IPS DF 6.9 (cell line): ENCODE measurements around the gene CEACAM16.
"Not testable (repeated sequence)": the region's sequence is repeated elsewhere in the genome, so short reads cannot be mapped to it uniquely, and the experiment has no call there.

Experiments
- DNase-seq: peaks from one replicate; pipeline ENCODE4 v3.0.0-alpha.2; 2013; ENCODE audit warnings: low read depth, low spot score
- H3K27ac ChIP-seq: one replicate; pipeline ENCODE4 v1.5.1; 2013; ENCODE audit warnings: low read length, control low read depth
- H3K27me3 ChIP-seq: 2 replicates; pipeline ENCODE4 v1.6.1; 2013; ENCODE audit warnings: mild to moderate bottlenecking, low read length; ENCODE audit not compliant: control insufficient read depth, insufficient read depth
- H3K36me3 ChIP-seq: 2 replicates; pipeline ENCODE4 v1.6.1; 2013; ENCODE audit warnings: low read length; ENCODE audit not compliant: control insufficient read depth, insufficient read depth
- H3K4me1 ChIP-seq: 2 replicates; pipeline ENCODE4 v1.6.1; 2013; ENCODE audit warnings: low read length; ENCODE audit not compliant: control insufficient read depth, insufficient read depth
- H3K4me3 ChIP-seq: 2 replicates; pipeline ENCODE4 v1.5.1; 2013; ENCODE audit warnings: mild to moderate bottlenecking, low read length
- H3K9me3 ChIP-seq: 2 replicates; pipeline ENCODE4 v1.6.1; 2013; ENCODE audit warnings: low read length, inconsistent platforms; ENCODE audit not compliant: control insufficient read depth, insufficient read depth
- whole genome bisulfite sequencing: extraction: QIAGEN DNeasy Blood & Tissue Kit; methylation state at CpG from one replicate; pipeline ENCODE4 v1.1.7; 2013; ENCODE audit warnings: mixed read lengths, missing lambda C conversion rate; ENCODE audit not compliant: insufficient read length, insufficient coverage; 5-methylcytosine and 5-hydroxymethylcytosine counted together

The CEACAM16 gene

DNA sequence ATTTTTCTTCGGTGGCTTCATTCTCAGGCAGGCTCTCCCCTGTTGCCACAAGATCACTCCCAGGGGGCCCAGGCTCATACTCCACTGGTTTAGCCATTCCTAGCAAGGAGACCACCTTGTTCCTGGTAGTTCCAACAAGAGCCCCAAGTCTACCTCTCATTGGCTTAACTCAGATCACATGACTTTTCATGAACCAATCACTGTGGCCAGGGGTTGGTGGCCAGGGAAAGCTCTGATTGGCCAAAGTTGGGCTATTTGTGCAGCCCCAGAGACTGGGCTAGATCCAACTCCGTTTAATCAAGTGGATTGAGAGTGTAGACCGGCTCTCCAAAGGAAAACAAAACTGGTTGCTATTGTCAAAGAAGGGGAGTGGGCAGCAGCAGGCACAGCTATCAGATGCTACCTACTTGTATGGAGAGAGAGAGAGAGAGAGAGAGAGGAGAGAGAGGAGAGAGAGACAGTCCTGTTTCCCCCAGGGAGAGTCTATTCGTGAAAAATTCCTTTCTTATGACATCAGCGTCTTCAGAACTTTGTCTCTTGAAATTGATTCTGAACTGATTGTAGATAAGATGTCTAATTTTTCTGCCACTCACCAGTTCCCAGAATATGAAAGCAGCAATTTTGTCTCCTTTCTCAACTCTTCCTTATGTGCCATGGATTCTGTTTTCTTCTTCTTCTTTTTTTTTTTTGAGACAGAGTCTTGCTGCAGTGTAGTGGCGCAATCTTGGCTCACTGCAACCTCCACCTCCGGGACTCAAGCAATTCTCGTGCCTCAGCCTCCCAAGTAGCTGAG is 21.7 kb upstream of the CEACAM16 start:
- Histone ChIP-seq H3K27ac (no peak overlapping the region), H3K9me3 (no peaks in the 10 kb centered on the region), H3K27me3 (no peaks in the 10 kb centered on the region; the same call in 1 of the 2 replicates), H3K4me1 (no peaks in the 10 kb centered on the region), H3K36me3 (no peaks in the 10 kb centered on the region), H3K4me3 (no peak overlapping the region)
- WGBS: no CpG with 5 or more reads among the region's 8 CpGs
- no peak for DNase-seq

DNA sequence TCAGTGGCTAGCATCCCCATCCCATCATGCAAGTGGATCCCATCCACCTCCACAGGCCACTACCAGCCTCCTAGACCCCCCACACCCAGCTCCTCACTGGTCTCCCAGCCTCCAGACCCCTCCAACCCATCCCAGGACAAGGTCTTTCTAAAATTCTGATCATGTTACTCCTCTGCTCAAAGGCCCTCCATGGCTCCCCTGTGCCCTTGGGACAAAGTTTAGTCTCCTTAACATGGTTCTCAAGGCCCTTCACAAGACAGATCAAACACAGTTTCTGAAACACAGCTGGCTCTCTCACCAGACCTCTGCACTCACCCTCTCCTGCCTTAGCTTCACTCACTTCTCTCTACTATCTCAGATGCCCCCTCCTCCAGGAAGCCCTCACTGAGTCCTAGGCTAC is 18.4 kb upstream of the CEACAM16 start:
- Histone ChIP-seq H3K36me3 (no peaks in the 10 kb centered on the region), H3K4me1 (no peaks in the 10 kb centered on the region), H3K9me3 (no peaks in the 10 kb centered on the region), H3K27ac (no peak overlapping the region), H3K4me3 (no peak overlapping the region), H3K27me3 (no peaks in the 10 kb centered on the region; the same call in 1 of the 2 replicates)
- DNase-seq: no peak

- Histone ChIP-seq H3K27me3 (no peaks in the 10 kb centered on the region; the same call in 1 of the 2 replicates), H3K27ac (no peak overlapping the region), H3K9me3 (no peaks in the 10 kb centered on the region), H3K4me1 (no peaks in the 10 kb centered on the region), H3K36me3 (no peaks in the 10 kb centered on the region), H3K4me3 (no peak overlapping the region)
- no peak for DNase-seq
- WGBS: no CpG with 5 or more reads among the region's 15 CpGs
These were observed 16.8 kb upstream of the CEACAM16 start for GRCh38 chr19:44681992-44682790.

GRCh38 chr19:44682807-44683206 is 16.1 kb upstream of the CEACAM16 start:
- Histone ChIP-seq H3K27ac (no peak overlapping the region), H3K9me3 (no peaks in the 10 kb centered on the region), H3K36me3 (no peaks in the 10 kb centered on the region), H3K4me3 (no peak overlapping the region), H3K27me3 (no peaks in the 10 kb centered on the region; the same call in 1 of the 2 replicates), H3K4me1 (no peaks in the 10 kb centered on the region)
- no CpG with 5 or more reads among the region's 2 CpGs for WGBS
- DNase-seq: no peak

- no peak overlapping the region for H3K4me3 ChIP-seq
- WGBS: no CpG with 5 or more reads among the region's 9 CpGs
- H3K27ac ChIP-seq: no peak overlapping the region
- H3K4me1 ChIP-seq: no peaks in the 10 kb centered on the region
- H3K9me3 ChIP-seq: no peaks in the 10 kb centered on the region
- no peak for DNase-seq
- H3K27me3 ChIP-seq: no peaks in the 10 kb centered on the region; the same call in 1 of the 2 replicates
- no peaks in the 10 kb centered on the region for H3K36me3 ChIP-seq
These were observed 15.3 kb upstream of the CEACAM16 start for GRCh38 chr19:44683434-44684210.

- not testable (repeated sequence) for H3K27me3 ChIP-seq, H3K36me3 ChIP-seq, H3K4me3 ChIP-seq, H3K27ac ChIP-seq, DNase-seq, H3K9me3 ChIP-seq, H3K4me1 ChIP-seq
- WGBS: 100% methylated on average over 1 of the region's 3 CpGs
These were observed 14.6 kb upstream of the CEACAM16 start for GRCh38 chr19:44684396-44684795.

DNA sequence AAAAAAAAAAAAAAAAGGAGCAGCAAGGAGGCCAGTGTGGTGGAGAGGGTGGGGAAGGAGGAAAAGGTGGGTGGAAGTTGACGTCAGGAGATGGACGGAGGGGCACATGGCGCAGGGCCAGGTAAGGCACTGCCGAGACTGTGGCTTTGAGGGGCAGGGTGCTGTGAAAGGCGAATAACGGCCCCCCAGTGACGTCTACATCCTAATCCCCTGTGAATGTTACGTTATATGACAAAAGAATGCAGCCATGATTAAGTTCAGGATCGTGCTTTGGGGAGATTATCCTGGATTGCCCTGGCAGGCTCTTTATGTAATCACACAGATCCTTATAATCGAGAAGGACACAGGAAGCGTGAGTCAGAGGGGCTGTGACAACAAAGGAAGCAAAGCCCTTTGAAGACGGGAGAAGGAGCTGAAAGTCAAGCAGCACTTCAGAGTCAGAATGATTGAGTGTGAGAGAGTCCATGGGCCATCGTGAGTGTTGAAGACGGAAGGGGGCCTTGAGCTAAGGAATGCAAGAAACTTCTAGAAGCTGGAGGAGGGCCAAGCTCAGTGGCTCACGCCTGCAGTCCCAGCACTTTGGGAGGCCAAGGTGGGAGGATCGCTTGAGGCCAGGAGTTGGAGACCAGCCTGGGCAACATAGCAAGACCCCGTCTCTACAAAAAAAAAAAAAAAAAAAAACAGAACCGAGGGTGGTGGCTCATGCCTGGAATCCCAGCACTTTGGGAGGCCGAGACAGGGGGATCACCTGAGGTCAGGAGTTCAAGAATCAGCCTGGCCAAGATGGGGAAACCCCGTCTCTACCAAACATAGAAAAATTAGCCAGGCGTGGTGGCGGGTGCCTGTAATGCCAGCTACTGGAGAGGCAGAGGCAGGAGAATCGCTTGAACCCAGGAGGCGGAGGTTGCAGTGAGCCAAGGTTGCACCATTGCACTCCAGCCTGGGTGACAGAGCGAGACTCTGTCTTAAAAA is 13.8 kb upstream of the CEACAM16 start:
- H3K4me1 ChIP-seq: no peaks in the 10 kb centered on the region; the same call in 1 of the 2 replicates
- no peaks in the 10 kb centered on the region for H3K27me3 ChIP-seq
- no CpG with 5 or more reads among the region's 25 CpGs for WGBS
- H3K9me3 ChIP-seq: no peaks in the 10 kb centered on the region
- no peak overlapping the region for H3K4me3 ChIP-seq
- no peak for DNase-seq
- H3K36me3 ChIP-seq: no peaks in the 10 kb centered on the region
- H3K27ac ChIP-seq: no peak overlapping the region

DNA sequence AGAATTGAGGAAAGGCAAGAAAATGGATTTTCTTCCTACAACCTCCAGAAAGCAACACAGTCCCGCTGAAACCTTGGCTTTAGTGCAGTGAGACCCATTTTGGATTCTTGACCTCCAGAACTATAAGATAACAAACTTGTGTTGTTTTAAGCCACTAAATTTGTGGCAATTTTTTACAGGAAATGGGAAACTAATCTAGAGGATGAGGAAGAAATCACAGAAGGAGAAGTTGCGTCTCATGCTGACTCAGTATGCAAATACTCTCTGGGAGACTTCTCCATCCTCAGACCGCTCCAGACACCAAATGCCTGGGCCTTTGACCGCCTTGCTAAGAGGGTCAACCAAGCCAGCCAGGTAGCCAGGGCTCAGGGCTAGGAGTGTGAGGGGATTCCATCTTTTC is 13.1 kb upstream of the CEACAM16 start:
- Histone ChIP-seq H3K27ac (no peak overlapping the region), H3K27me3 (no peaks in the 10 kb centered on the region), H3K4me1 (no peaks in the 10 kb centered on the region; the same call in 1 of the 2 replicates), H3K4me3 (no peak overlapping the region), H3K9me3 (no peaks in the 10 kb centered on the region), H3K36me3 (no peaks in the 10 kb centered on the region)
- no peak for DNase-seq
- no CpG with 5 or more reads among the region's 4 CpGs for WGBS

DNA sequence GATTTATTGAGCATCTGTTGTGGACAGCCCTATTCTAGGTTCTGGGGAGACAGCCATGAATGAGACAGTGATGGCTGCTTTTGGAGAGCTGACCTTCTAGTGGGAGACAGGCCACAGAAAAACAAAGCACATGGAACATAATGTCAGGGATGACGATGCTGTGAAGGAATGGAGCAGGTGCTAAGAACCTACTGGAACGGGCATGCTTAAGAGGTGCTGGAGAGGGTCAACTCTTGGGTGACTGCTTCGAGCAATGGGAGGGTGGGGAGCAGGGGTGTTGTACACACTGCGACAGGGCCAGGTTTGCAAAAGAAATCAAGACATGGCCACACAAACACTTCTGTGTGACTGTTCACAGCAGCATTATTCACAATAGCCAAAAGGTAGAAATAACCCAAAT is 12.1 kb upstream of the CEACAM16 start:
- Histone ChIP-seq H3K27ac (no peak overlapping the region), H3K4me3 (no peak overlapping the region), H3K36me3 (no peaks in the 10 kb centered on the region), H3K27me3 (no peaks in the 10 kb centered on the region), H3K9me3 (no peaks in the 10 kb centered on the region), H3K4me1 (no peaks in the 10 kb centered on the region; the same call in 1 of the 2 replicates)
- no CpG with 5 or more reads among the region's 4 CpGs for WGBS
- DNase-seq: no peak
